ENCODE results near the gene HDGFL2.

The HDGFL2 gene

DNA sequence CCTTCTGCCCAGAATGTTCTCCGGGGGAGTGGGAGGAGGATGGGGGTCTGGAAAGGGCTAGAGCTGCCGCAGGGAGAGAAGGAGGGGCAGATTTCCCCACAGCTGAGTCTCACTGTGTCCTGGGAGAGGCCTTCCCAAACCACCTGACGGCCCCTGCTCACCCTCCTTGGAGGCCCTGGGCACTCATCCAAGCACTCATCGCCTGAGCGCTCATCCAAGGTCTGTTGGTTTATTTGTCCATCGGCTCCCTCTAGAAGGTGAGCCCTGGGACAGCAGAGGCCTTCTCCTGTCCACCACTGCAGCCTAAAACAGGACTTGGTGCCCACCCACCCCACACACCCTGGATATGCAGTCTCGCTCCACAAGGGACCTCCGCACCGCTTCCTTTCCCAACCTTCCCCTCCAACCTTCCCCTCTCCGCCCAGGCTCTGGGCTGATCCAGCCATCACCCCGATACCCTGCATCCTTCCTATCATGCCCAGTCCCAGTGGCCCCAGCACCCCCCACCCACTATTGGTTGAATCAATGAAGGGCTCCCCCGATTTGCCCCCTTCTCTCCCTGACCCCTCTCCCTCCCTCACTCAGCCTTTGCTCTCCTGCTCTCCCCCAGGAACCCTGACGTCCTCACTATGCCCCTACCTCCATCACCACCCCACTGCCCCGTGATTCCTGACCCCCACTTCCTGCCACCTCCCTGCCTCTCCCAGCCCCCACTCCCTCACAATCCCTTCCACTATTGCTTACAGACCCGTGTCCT, 16.2 kb upstream of the HDGFL2 start:
- Histone ChIP-seq H3K9me3 (ENCODE audit: low read depth, low read length) (no peaks in the 10 kb centered on the region), H3K4me3 (peak overlapping the region; percentile 84; the same call in 1 of the 2 replicates), H3K9ac (ENCODE audit: insufficient read length) (no peak overlapping the region), H3K27ac (no peak overlapping the region), H3K36me3 (ENCODE audit: insufficient read depth, low read length) (peaks cover 10% of the 10 kb centered on the region; the same call in 1 of the 2 replicates)
- no peak for TF ChIP-seq EZH2 (IDR thresholded peaks at IDR 0.05)
- TF ChIP-seq FOXP2 (optimal IDR thresholded peaks at IDR 0.05; ENCODE audit: control extremely low read depth, extremely low read length, insufficient read depth) = no peak
- TF ChIP-seq POLR2AphosphoS5 (IDR thresholded peaks at IDR 0.05; ENCODE audit: borderline replicate concordance, low read depth, low read length) = no peak
- no peak for DNase-seq (ENCODE audit: low read depth, low spot score)

GRCh38 chr19:4456476-4456842, 15.6 kb upstream of the HDGFL2 start:
- Histone ChIP-seq H3K36me3 (ENCODE audit: insufficient read depth, low read length) (peaks cover 10% of the 10 kb centered on the region; the same call in 1 of the 2 replicates), H3K9me3 (ENCODE audit: low read depth, low read length) (no peaks in the 10 kb centered on the region), H3K4me3 (peak overlapping the region; percentile 84), H3K27ac (no peak overlapping the region), H3K9ac (ENCODE audit: insufficient read length) (peak overlapping the region; percentile 67)
- no peak for TF ChIP-seq EZH2 (IDR thresholded peaks at IDR 0.05)
- no peak for TF ChIP-seq POLR2AphosphoS5 (IDR thresholded peaks at IDR 0.05; ENCODE audit: borderline replicate concordance, low read depth, low read length)
- no peak for TF ChIP-seq FOXP2 (optimal IDR thresholded peaks at IDR 0.05; ENCODE audit: control extremely low read depth, extremely low read length, insufficient read depth)
- no peak for DNase-seq (ENCODE audit: low read depth, low spot score)

DNA sequence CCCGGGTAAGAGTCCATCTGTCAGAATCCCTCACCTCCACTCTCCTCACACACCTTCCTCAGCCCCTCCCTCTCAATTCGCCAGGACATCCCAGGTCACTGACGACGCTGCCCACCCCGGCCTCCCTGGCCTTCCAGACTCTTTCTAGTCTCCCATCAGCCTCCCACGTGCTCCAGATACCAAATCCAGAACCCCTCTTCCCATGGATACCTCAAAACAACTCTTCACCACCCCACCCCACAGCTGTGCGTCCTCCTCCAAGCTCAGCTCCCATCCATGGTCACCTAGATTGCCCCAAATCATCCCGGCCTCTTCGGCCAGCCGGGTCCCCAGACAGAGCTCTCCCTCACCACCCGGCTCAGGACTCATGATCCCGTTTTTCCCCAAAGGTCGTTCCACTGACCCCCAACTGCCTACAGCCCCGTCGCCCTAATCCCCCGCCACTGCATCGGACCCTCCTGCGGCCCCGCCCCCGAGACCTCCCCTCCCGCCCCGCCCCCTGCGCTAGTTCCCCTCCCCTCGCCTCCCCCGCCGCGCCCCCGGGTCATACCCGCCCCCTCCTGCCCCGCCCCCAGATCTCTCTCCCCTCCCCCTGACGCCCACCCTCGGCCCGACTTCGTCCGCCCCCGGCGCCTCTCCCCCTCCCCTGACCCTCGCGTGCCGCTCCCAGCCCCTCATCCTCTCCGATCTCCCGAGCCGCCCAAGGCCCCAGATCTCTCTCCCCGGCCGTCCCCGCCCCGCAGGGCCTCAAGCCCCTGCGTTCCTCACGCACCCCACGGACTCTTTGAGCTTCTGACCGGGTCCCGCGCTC, 15.0 kb upstream of the HDGFL2 start:
- no peak for DNase-seq (ENCODE audit: low read depth, low spot score)
- Histone ChIP-seq H3K27ac (peak overlapping the region; percentile 86; the same call in 1 of the 2 replicates), H3K4me3 (peak overlapping the region; percentile 84), H3K9me3 (ENCODE audit: low read depth, low read length) (no peaks in the 10 kb centered on the region), H3K36me3 (ENCODE audit: insufficient read depth, low read length) (peaks cover 10% of the 10 kb centered on the region; the same call in 1 of the 2 replicates), H3K9ac (ENCODE audit: insufficient read length) (peak overlapping the region; percentile 90)
- no peak for TF ChIP-seq EZH2 (IDR thresholded peaks at IDR 0.05)
- TF ChIP-seq POLR2AphosphoS5 (IDR thresholded peaks at IDR 0.05; ENCODE audit: borderline replicate concordance, low read depth, low read length) = no peak
- TF ChIP-seq FOXP2 (optimal IDR thresholded peaks at IDR 0.05; ENCODE audit: control extremely low read depth, extremely low read length, insufficient read depth) = no peak

GRCh38 chr19:4457654-4458395, 14.3 kb upstream of the HDGFL2 start, which contains the start of gene UBXN6:
UBXN6 (minus strand) TSS chr19:4457794; CDS start chr19:4457697, 97 bp downstream.
- Histone ChIP-seq H3K36me3 (ENCODE audit: insufficient read depth, low read length) (peaks cover 4% of the 10 kb centered on the region; the same call in 1 of the 2 replicates), H3K9ac (ENCODE audit: insufficient read length) (peak within 1 kb of the TSS; percentile 90), H3K27ac (peak within 1 kb of the TSS; percentile 86; the same call in 1 of the 2 replicates), H3K9me3 (ENCODE audit: low read depth, low read length) (no peaks in the 10 kb centered on the region), H3K4me3 (peak within 1 kb of the TSS; percentile 84)
- TF ChIP-seq POLR2AphosphoS5 (IDR thresholded peaks at IDR 0.05; ENCODE audit: borderline replicate concordance, low read depth, low read length) = no peak; the same call in 1 of the 2 replicates
- TF ChIP-seq FOXP2 (optimal IDR thresholded peaks at IDR 0.05; ENCODE audit: control extremely low read depth, extremely low read length, insufficient read depth) = peak; percentile 80
- TF ChIP-seq EZH2 (IDR thresholded peaks at IDR 0.05) = no peak
- DNase-seq (ENCODE audit: low read depth, low spot score) = peak; percentile 89

DNA sequence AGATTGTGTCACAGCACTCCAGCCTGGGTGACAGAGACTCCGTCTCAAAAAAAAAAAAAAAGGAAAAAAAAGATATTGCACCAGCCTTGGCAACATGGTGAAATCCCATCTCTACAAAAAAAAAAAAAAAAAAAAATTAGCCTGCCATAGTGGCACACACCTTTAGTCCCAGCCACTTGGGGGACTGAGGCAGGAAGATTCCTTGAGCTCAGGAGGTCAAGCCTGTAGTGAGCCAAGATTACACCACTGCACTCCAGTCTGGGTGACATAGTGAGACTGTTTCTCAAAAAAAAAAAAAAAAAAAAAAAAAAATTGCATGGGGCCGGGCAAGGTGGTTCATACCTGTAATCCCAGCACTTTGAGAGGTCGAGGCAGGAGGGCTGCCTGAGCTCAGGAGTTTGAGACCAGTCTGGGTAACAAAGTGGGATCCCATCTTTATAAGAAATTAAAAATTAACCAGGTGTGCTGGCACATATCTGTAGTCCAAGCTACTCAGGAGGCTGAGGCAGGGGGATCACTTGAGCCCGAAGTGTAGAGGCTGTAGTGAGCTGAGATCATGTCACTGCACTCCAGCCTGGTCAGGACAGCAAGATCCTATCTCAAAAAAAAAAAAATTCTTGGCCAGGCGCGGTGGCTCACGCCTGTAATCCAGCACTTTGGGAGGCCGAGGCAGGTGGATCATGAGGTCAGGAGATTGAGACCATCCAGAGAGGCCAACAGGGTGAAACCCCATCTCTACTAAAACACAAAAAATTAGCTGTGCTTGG, 7.1 kb upstream of the HDGFL2 start:
- H3K9me3 ChIP-seq (ENCODE audit: low read depth, low read length) = no peaks in the 10 kb centered on the region
- H3K4me3 ChIP-seq = no peak overlapping the region
- no peaks in the 10 kb centered on the region for H3K36me3 ChIP-seq (ENCODE audit: insufficient read depth, low read length)
- no peak overlapping the region for H3K9ac ChIP-seq (ENCODE audit: insufficient read length)
- no peak for TF ChIP-seq FOXP2 (optimal IDR thresholded peaks at IDR 0.05; ENCODE audit: control extremely low read depth, extremely low read length, insufficient read depth)
- no peak for TF ChIP-seq POLR2AphosphoS5 (IDR thresholded peaks at IDR 0.05; ENCODE audit: borderline replicate concordance, low read depth, low read length)
- no peak for DNase-seq (ENCODE audit: low read depth, low spot score)
- H3K27ac ChIP-seq = no peak overlapping the region

- H3K27ac ChIP-seq = no peak overlapping the region
- H3K36me3 ChIP-seq (ENCODE audit: insufficient read depth, low read length) = no peaks in the 10 kb centered on the region
- no peak overlapping the region for H3K4me3 ChIP-seq
- no peak for TF ChIP-seq EZH2 (IDR thresholded peaks at IDR 0.05)
- no peak for TF ChIP-seq FOXP2 (optimal IDR thresholded peaks at IDR 0.05; ENCODE audit: control extremely low read depth, extremely low read length, insufficient read depth)
- no peak for TF ChIP-seq POLR2AphosphoS5 (IDR thresholded peaks at IDR 0.05; ENCODE audit: borderline replicate concordance, low read depth, low read length)
- no peak overlapping the region for H3K9ac ChIP-seq (ENCODE audit: insufficient read length)
- no peak for DNase-seq (ENCODE audit: low read depth, low spot score)
- no peaks in the 10 kb centered on the region for H3K9me3 ChIP-seq (ENCODE audit: low read depth, low read length)
These were observed 4.3 kb upstream of the HDGFL2 start for GRCh38 chr19:4467835-4468234.

GRCh38 chr19:4471403-4472173, 509 bp upstream of the HDGFL2 start:
- peaks cover 8% of the 10 kb centered on the region; the same call in 1 of the 2 replicates for H3K36me3 ChIP-seq (ENCODE audit: insufficient read depth, low read length)
- H3K4me3 ChIP-seq = peak overlapping the region; percentile 94
- 0 out of 2 replicates have a peak, but pooled peaks have one; percentile 38 for TF ChIP-seq POLR2AphosphoS5 (IDR thresholded peaks at IDR 0.05; ENCODE audit: borderline replicate concordance, low read depth, low read length)
- no peak for TF ChIP-seq EZH2 (IDR thresholded peaks at IDR 0.05)
- TF ChIP-seq FOXP2 (optimal IDR thresholded peaks at IDR 0.05; ENCODE audit: control extremely low read depth, extremely low read length, insufficient read depth) = no peak
- peak overlapping the region; percentile 78 for H3K27ac ChIP-seq
- H3K9me3 ChIP-seq (ENCODE audit: low read depth, low read length) = no peaks in the 10 kb centered on the region
- peak; percentile 100 for DNase-seq (ENCODE audit: low read depth, low spot score)
- peak overlapping the region; percentile 87 for H3K9ac ChIP-seq (ENCODE audit: insufficient read length)

Measured in SK-N-MC (cell line).